ENCODE results near the gene POLG. TPM values are rescaled to one million over a fixed set of nuclear protein-coding genes. Genes with fewer than 3 reads are reported as not detected.

Gene POLG
- polyA plus RNA-seq, 1 donor (not counting 4 experiments of a cell fraction or from before 2014, with no cell fraction given) = 29.6 TPM

DNA sequence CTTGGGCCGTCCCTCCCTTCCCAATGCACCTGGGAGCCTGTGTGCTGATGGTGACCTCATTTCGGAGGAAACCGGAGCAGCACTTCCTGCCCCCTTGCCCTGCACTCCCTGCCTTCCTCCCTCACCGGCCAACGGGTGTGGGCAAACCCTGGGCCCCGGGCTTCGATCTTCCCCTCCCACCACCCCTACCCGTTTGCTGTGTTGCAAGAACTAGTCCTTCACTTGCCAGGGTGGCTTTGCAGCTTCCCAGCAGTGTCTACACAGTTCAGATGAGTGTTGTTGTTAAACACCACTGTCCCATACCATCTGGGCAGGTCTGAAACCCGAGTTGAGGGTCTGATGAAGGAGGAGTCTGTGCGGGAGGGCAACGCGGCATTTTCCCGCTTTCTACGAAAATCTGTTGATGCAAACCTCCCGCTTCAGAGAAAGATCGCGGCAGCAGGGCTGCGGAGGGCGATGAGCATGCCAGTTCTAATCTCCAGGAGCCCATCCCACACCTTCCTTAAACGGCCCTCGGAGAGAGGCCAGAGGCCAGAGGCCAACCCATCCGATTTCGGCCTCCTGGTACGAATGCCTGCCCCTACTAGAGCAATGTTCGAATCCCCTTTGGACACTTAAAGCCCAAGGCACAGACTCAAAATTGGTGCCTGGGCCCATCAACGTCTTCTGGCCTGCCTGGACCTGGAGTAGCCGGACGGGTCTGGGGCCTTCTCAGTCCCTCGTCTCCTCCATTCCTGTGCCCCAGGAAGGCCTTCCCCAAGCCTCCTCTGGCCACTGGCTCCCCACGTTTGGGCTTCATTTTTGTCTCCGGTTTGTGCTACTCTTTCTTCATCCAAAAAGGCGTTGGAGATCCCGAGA lies 35.7 kb upstream of the POLG start:
- H3K27me3 ChIP-seq (ENCODE audit: control insufficient read depth, extremely low read depth, insufficient read depth, low read length) = peaks cover 93% of the 10 kb centered on the region
- no peaks in the 10 kb centered on the region for H3K36me3 ChIP-seq (ENCODE audit: control insufficient read depth in 2 of 2, extremely low read depth in 1 of 2, insufficient read depth in 2 of 2, low read length in 2 of 2)
- H3K27ac ChIP-seq (ENCODE audit: control insufficient read depth, insufficient read depth, low read length) = no peak overlapping the region
- no peak overlapping the region for H3K4me2 ChIP-seq (ENCODE audit: control insufficient read depth, extremely low read depth, insufficient read depth, low read depth, low read length)
- no peaks in the 10 kb centered on the region for H3K9me3 ChIP-seq (ENCODE audit: control insufficient read depth, low read depth, low read length)
- H3K4me3 ChIP-seq (ENCODE audit: control insufficient read depth in 2 of 3, extremely low read depth in 1 of 3, insufficient read depth in 2 of 3, low read depth in 1 of 3, low read length in 3 of 3) = no peak overlapping the region
- DNase-seq (ENCODE audit: low read depth, low spot score) (no peak), FAIRE-seq (no peak)
- TF ChIP-seq, protein P1, sequence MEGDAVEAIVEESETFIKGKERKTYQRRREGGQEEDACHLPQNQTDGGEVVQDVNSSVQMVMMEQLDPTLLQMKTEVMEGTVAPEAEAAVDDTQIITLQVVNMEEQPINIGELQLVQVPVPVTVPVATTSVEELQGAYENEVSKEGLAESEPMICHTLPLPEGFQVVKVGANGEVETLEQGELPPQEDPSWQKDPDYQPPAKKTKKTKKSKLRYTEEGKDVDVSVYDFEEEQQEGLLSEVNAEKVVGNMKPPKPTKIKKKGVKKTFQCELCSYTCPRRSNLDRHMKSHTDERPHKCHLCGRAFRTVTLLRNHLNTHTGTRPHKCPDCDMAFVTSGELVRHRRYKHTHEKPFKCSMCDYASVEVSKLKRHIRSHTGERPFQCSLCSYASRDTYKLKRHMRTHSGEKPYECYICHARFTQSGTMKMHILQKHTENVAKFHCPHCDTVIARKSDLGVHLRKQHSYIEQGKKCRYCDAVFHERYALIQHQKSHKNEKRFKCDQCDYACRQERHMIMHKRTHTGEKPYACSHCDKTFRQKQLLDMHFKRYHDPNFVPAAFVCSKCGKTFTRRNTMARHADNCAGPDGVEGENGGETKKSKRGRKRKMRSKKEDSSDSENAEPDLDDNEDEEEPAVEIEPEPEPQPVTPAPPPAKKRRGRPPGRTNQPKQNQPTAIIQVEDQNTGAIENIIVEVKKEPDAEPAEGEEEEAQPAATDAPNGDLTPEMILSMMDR (optimal IDR thresholded peaks at IDR 0.05 in 1 of 3, IDR thresholded peaks at IDR 0.05 in 1 of 3, conservative IDR thresholded peaks at IDR 0.05 in 1 of 3; ENCODE audit: extremely low read depth in 1 of 3, insufficient read depth in 2 of 3, low read length in 3 of 3) = no peak
- peak; percentile 46 for TF ChIP-seq EZH2 (IDR thresholded peaks at IDR 0.05; ENCODE audit: low read length)
- no peaks in the 10 kb centered on the region for H4K20me1 ChIP-seq (ENCODE audit: control insufficient read depth, extremely low read depth, insufficient read depth, low read length)
- dilution Hi-C loops (cut with MboI; ENCODE audit: extremely low pct_ligation_motif_present, low sequenced_read_pairs) = no loop called here
- H3K9me1 ChIP-seq (ENCODE audit: control insufficient read depth, extremely low read depth, insufficient read depth, low read length) = no peaks in the 10 kb centered on the region
- H3K79me2 ChIP-seq (ENCODE audit: control insufficient read depth, insufficient read depth, low read length) = no peaks in the 10 kb centered on the region
- no peak overlapping the region for H3K9ac ChIP-seq (ENCODE audit: control insufficient read depth, extremely low read depth, insufficient read depth, low read length)
- H3K4me1 ChIP-seq (ENCODE audit: control insufficient read depth, extremely low read depth, insufficient read depth, low read length) = no peaks in the 10 kb centered on the region
- H2AFZ ChIP-seq (ENCODE audit: control insufficient read depth, low read length) = no peak overlapping the region

DNA sequence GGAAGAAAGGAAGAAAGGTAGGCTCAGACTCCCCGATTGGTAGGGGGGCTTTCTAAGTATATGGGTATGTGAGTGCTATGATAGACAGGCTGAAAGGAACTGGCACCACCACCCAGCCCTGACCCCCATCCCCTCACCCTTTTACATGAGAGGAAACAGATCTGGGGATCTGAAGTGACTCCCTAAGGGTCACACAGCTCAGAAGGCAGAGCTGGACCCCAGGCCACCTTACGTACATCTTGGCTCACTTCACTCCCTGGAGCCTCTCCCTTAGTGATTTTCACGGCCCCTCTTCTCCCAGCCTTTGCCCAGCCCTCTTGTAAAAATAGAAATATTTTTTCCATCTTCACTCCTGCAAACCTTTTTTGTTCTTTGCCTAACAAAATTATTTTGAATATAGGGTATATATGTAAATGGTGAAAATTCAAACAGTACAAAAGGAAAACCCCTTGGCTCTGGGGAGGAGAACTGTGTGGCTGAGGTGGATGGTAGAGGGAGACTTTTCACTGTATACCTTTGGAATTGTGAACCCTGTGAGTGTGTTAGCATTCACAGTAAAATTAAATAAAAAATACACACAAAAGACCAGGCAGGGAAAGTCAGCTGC lies 34.8 kb upstream of the POLG start:
- H3K27me3 ChIP-seq (ENCODE audit: control insufficient read depth, extremely low read depth, insufficient read depth, low read length) = peaks cover 93% of the 10 kb centered on the region
- dilution Hi-C loops (cut with MboI; ENCODE audit: extremely low pct_ligation_motif_present, low sequenced_read_pairs) = no loop called here
- TF ChIP-seq, protein P1 (optimal IDR thresholded peaks at IDR 0.05 in 1 of 3, IDR thresholded peaks at IDR 0.05 in 1 of 3, conservative IDR thresholded peaks at IDR 0.05 in 1 of 3; ENCODE audit: extremely low read depth in 1 of 3, insufficient read depth in 2 of 3, low read length in 3 of 3) = no peak
- TF ChIP-seq EZH2 (IDR thresholded peaks at IDR 0.05; ENCODE audit: low read length) = no peak

More for the DNA sequence above, 34.8 kb upstream of the POLG start:
- H3K9me1 ChIP-seq (ENCODE audit: control insufficient read depth, extremely low read depth, insufficient read depth, low read length) = no peaks in the 10 kb centered on the region
- H3K4me2 ChIP-seq (ENCODE audit: control insufficient read depth, extremely low read depth, insufficient read depth, low read depth, low read length) = no peak overlapping the region
- no peaks in the 10 kb centered on the region for H4K20me1 ChIP-seq (ENCODE audit: control insufficient read depth, extremely low read depth, insufficient read depth, low read length)
- no peak overlapping the region for H3K27ac ChIP-seq (ENCODE audit: control insufficient read depth, insufficient read depth, low read length)
- no peak overlapping the region for H2AFZ ChIP-seq (ENCODE audit: control insufficient read depth, low read length)
- no peaks in the 10 kb centered on the region for H3K9me3 ChIP-seq (ENCODE audit: control insufficient read depth, low read depth, low read length)
- no peaks in the 10 kb centered on the region for H3K79me2 ChIP-seq (ENCODE audit: control insufficient read depth, insufficient read depth, low read length)
- H3K4me1 ChIP-seq (ENCODE audit: control insufficient read depth, extremely low read depth, insufficient read depth, low read length) = no peaks in the 10 kb centered on the region
- H3K36me3 ChIP-seq (ENCODE audit: control insufficient read depth in 2 of 2, extremely low read depth in 1 of 2, insufficient read depth in 2 of 2, low read length in 2 of 2) = no peaks in the 10 kb centered on the region
- H3K9ac ChIP-seq (ENCODE audit: control insufficient read depth, extremely low read depth, insufficient read depth, low read length) = no peak overlapping the region
- H3K4me3 ChIP-seq (ENCODE audit: control insufficient read depth in 2 of 3, extremely low read depth in 1 of 3, insufficient read depth in 2 of 3, low read depth in 1 of 3, low read length in 3 of 3) = no peak overlapping the region
- DNase-seq (ENCODE audit: low read depth, low spot score) = no peak
- FAIRE-seq = no peak
